Activated CD8-positive, alpha-beta memory T cell treated with anti-CD3 and anti-CD28 coated beads for 24 hours (primary cell): ENCODE results near the gene MXRA8.
"Not testable (repeated sequence)": the region's sequence is repeated elsewhere in the genome, so short reads cannot be mapped to it uniquely, and the experiment has no call there.

ENCODE experiments used
- DNase-seq: peaks from one replicate; pipeline ENCODE4 v3.0.0-alpha.2; 2020

MXRA8 gene

DNA sequence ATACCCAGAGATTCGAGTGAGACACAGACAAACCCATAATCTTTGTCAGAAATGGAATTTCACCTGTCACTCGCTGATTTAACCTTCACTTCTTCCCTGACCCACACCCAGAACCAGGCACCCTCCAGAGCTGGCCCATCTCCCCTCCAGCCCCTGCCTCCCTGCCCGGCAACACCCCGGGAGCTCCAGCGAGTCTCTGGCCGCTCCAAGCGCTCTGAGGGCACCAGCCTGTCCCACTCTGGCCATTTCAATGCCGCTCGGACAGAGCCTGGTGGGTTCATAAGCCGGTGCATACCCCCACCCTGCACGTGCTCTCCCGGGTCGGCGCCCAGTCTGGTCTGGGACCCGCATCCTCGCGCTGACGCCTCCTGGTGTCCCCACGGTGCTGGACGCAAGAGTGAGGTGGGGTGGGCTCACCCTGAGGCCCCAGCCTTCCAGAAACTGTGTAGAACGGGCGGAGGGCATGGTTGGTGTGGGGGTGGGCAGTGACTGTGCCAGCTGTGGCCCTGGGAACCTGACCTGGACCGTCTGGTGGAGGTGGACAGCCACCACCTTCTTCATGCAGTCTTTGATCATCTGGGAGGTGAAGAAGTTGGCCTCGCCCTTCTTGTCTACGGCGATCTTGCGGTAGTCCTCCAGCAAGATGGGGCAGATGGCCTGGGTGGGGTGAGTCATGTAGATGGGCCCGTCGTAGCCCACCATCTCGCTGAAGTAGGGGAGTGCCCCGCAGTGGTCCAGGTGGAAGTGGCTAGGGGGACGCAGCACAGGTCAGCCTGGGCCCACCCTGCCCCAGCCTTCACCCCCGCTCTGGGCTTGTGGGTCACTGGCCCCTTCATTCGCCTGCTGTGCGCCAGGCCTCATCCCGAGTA is 39.3 kb downstream of the MXRA8 start:
- no peak for DNase-seq

DNA sequence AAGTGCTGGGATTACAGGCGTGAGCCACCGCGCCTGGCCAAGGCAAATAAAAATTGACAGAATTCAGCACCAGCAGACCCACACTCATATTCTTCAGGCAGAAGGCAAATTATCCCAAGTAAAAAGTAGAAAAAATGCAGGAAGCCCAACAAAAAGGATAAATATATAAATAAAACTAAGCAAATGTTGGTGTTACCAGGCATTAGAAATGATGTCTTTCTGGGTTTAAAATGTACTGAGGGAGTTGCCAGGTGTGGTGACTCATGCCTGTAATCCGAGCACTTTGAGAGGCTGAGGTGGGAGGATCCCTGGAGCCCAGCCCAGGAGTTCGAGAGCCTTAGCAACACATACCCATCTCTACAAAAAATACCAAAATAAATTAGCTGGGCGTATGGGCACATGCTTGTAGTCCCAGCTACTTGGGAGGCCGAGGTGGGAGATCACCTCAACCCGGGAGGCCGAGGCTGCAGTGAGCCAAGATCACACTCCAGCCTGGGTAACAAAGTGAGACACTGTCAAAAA is 40.2 kb downstream of the MXRA8 start:
- no peak for DNase-seq

DNA sequence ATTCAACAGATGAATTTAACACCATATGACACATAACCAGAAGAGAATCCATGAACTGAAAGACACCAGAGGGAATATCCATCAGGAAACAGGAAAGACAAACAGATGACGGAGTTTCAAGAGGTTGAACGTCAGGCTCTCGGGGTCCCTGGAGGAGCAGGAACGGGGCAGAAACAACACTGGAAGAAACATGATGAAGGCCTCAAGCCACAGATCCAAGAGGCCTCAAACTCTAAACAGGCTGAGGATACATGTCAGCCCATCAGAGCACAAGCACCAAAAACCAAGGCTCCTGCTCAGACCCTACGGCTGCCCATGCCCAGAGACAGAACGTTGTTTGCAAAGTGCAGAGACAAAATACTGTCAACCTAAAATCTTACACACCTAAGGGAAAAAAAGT is 40.9 kb downstream of the MXRA8 start:
- no peak for DNase-seq

DNA sequence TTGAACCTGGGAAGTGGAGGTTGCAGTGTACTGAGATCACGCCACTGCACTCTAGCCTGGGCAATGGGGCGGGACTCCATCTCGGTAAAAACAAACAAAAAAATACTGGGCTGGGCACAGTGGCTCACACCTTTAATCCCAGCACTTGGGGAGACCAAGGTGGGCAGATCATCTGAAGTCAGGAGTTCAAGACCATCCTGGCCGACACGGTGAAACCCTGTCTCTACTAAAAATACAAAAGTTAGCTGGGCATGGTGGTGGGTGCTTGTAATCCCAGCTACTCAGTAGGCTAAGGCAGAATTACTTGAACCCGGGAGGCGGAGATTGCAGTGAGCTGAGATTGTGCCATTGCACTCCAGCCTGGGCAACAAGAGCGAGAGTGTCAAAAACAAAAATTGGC is 42.2 kb downstream of the MXRA8 start:
- DNase-seq: not testable (repeated sequence)

DNA sequence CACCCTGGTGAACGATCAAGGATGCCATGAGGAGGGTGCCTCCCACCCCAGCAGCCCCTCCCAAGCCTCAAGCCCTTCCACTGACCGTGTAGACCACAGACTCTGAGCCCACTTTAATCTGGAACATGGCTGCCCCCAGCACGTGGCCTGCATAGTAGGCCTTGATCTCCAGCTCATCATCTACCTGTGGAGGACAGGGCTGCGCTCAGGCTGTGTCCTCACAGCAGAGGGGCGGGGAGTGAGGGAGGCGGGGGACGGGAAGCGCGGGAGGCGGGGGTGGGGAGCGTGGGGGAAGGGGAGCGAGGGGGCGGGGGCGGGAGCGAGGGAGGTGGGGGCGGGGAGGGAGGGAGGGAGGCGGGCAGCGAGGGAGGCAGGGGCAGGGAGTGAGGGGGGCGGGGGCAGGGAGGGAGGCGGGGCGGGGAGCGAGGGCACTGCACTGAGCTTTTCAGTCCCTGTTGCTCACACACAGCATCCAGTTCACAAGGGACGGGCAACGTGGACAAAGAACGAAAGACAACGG is 42.9 kb downstream of the MXRA8 start:
- no peak for DNase-seq

DNA sequence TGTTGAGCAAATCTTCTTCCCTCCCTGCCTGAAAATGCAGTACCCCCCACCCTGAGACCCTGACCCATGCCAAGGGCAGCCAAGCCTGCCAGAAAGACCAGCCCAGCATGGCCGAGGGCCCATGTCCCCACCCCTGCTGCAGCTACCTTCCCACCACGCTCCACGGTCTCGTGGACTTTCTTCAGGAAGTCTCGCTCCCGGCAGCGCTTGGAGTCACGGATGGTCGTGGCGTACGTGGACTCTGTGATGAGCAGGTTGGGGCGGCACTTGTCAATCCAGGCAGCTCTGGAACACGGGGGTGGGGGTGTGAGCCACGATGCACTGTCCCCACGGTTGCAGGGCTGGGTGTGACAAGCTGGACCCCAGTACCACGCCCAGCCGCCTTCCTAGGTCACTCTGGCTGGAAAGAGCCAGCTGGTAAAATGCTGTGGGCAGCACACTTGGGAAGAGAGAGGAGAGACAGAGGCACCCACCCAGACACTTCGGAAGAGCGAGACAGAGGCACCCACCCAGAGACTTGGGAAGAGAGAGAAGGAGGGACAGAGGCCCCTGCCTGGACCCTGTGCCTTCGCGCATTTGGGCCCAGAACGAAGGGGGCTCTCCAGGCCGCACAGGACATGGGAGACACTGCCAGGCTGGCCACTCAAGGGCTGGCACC is 43.5 kb downstream of the MXRA8 start:
- DNase-seq: no peak

- DNase-seq: no peak
Observed at GRCh38 chr1:1314237-1314586, 44.1 kb downstream of the MXRA8 start.

DNA sequence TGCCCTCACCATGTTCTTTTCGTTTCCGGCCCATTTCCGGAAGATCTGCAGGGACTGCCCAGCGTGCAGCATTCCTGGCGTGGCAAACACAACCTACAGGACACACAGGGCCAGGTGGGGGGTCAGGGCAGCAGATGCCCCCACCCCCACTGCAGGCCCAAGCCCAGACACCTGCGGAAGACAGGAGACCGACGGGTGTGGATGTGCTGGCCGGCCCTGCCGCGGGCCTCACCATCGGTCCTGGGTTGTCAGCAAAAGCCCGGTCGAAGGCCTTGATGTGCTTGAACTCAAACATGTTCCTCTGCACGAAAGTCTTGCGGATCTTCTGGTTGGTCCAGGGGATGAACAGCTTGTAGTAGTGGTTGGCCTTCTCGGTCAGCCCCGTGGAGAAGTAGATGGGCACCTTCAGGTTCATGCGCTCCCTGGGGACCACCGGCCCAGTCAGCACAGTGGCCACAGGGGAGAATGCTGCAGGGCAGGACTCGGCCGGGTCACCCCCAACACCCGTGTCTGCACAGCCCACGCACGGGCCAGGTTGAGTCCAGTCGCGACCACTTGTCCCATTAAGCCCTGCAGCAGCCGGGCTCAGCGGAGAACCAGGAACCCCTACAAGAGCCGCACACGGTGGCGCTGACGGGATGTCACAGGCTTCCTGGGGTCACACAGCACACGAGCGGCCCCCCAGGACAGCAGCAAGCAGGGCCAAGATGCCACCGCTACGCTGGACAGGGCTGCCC is 44.7 kb downstream of the MXRA8 start:
- DNase-seq: no peak

- no peak for DNase-seq
Observed at GRCh38 chr1:1312450-1313314, 45.7 kb downstream of the MXRA8 start.

DNA sequence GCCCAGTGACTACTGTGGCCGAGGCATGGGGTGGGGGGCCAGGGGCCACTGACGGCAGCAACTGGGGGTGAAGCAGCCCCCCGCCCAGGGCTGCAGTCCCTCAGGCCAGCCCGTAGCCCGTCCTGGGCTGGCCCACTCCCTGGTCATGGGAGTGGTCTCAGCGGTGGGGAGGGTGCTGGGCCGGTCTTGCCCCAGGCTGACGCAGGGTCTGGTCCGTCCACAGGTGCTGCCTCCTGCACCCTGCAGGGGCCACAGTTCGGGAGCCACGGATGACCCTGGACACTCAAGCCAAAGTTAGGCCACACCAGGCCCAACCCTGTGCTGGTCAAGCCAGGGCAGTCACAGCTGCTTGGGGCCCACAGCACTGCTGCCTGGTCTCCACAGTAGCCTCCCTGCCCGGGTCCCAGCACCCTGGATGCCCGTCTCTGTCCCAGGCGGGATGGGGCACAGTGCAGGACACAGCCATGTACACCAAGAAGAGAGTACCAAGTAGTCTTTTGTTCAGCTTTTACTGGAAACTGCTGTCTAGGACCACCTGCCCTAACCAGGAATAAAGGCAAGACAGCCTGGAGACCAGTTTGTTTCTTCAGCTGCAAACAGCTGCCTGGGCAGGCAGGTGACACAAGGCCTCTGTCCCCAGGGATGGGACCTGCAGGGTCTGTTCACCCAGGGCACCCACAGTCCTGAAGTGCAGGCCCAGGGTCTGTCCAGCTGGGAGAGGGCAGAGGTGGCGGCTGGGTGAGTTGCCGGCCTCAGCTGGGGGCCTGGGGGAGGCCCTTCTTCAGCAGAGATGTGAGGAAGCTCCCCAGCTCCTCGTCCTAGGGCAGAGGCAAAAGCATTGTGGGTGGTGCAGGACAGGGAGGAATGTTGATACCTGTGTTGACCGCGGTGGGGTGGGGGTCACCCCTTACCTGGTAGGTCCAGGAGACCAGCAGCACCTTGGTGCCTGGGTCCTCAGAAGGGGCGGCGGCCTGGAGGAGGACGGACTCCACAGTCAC is 46.9 kb downstream of the MXRA8 start:
- DNase-seq: no peak

DNA sequence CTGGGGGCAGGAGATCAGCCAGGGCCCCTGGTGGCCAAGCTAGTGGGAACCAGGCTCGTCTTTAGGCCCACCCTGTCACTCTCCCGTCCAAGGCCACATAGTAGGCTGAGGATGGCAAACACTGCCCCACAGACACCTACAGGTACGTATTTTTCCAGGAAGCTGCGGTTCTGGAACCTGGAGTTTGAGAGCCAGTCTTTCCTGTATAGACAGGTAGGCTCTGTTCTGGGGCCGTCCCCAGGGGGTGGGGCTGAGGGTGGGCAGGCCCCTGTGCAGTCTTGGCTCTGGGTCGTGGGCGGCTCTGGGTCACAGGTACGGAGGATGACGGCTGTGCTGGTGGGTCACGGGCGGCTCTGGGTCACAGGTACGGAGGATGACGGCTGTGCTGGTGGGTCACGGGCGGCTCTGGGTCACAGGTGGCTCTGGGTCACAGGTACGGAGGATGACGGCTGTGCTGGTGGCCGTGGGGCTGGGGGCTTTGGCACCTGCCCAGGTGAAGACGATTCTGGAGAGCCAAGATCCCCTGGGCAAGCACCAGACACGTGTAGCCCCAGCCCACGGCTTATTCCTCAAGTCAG is 47.8 kb downstream of the MXRA8 start:
- DNase-seq: no peak

DNA sequence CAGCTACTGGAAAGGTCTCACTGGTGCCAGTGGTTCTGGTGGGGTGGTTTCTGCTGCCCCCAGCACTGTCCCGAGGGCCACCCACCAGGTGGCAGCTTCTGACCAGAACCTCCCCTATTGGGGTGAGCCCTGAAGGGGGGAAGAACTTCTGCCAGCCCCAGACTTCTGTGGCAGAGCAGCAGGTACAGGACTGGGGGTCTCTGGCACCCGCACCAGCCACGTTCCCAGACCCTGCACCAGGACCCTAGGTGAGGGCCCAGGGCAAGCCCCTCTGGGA is 48.3 kb downstream of the MXRA8 start:
- DNase-seq: no peak

- DNase-seq: peak; percentile 77
Observed at GRCh38 chr1:1309251-1310108, 48.9 kb downstream of the MXRA8 start.

DNA sequence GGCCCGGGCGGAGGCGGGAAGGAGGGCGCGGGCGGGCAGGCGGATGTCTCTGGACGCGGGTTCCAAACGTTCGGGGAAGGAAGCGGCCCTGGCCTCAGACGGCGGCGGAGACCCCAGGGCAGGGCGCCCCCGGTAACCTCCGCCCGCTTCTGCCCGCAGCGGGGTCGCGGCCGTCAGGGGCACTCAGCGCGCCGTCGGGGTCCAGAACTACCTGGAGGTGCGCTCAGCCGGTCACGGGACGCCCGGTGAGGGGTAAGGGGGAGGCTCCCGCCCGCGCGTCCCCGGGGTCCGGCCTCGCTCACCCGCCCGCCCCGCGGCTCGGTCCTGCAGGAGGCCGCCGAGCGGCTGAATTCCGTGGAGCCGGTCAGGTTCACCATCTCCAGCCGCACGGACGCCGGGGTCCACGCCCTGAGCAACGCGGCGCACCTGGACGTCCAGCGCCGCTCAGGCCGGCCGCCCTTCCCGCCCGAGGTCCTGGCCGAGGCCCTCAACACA is 49.6 kb downstream of the MXRA8 start:
- DNase-seq: no peak

- peak; percentile 96 for DNase-seq
Observed at GRCh38 chr1:1307923-1308755, 50.2 kb downstream of the MXRA8 start, which contains the start of the genes ACAP3 and PUSL1. Gene ACAP3, minus strand, starts transcription at chr1:1307930. Its CDS starts 115 bp downstream, at chr1:1307815. Gene PUSL1, plus strand, starts transcription at chr1:1308597. Its CDS starts 47 bp downstream, at chr1:1308644.

GRCh38 chr1:1307261-1307922 is 51.0 kb downstream of the MXRA8 start:
- DNase-seq: no peak

DNA sequence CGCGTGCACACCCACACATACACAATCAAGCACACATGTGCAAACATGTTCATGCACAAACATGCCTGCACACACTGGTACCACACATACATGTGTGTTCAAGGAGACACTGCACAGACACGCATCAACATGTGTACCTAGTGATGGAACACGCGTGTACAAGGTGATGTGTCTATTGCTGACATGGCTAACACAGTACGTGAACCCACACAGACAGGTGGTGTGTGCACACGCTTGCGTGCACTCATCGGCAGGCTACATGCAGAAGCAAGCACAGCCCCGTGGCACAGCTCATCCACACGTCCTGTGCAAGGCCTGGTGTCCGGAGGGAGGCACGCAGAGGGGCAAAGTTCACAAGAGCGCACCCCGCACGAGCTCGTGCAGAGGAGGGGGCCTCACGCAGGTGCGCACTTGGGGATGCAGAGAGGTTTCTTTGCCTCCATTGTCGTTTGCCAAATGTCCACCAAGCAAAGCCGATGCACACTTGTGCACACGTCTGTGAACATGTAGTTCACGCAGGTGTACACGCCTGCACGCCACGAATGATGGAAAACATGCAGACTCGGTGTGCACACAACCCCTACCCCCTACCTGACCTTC is 51.6 kb downstream of the MXRA8 start:
- peak; percentile 68 for DNase-seq
